DMS53 treated with DMSO at 0.1 percent for 48 hours (cell line): ENCODE data around the gene MFSD6L.
"Not testable (repeated sequence)": the region's sequence is repeated elsewhere in the genome, so short reads cannot be mapped to it uniquely, and the experiment has no call there.

Experiments
- DNase-seq: peaks from one replicate; lab custom pipeline; 2025; ENCODE audit not compliant: unreplicated experiment; lab: John Stamatoyannopoulos, UW

MFSD6L gene

DNA sequence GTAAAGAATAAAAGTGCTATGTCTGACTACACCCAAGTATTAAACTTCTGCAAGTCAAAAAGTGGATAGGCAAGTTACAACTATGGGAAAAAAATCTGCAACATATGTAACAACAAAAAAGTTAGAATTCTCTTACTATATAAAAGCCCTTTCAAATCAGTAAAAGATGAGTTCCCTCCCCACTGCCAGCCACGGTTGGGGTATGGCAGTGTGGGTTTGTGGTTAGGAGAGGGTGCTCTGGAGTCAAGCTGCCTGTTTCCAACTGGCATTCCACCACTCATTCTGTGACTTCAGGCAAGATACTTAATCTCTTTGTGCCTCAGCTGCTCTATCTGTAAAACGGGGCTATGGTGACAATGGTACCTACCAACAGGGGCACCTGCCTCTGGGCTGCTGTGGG lies 26.6 kb upstream of the MFSD6L start:
- DNase-seq: no peak

DNA sequence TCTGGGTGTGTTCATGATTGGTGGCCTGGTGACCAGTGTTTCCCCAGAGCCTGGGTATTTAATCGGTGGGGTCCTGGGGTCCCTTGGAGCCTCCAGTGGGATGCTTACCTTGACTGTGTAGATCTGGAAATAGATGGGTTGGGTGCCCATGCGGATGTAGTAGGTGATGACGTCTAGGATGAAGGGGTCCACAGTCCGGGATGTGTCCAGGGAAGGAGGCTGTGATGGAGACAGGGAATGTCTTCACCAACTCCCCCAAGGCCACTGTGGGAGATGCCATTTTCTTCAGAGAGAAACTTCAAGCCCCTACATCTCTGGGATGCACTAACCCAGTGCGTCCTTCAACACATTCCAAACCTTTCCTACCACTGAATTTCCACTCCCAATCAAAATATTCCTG lies 24.1 kb upstream of the MFSD6L start:
- DNase-seq: no peak

DNA sequence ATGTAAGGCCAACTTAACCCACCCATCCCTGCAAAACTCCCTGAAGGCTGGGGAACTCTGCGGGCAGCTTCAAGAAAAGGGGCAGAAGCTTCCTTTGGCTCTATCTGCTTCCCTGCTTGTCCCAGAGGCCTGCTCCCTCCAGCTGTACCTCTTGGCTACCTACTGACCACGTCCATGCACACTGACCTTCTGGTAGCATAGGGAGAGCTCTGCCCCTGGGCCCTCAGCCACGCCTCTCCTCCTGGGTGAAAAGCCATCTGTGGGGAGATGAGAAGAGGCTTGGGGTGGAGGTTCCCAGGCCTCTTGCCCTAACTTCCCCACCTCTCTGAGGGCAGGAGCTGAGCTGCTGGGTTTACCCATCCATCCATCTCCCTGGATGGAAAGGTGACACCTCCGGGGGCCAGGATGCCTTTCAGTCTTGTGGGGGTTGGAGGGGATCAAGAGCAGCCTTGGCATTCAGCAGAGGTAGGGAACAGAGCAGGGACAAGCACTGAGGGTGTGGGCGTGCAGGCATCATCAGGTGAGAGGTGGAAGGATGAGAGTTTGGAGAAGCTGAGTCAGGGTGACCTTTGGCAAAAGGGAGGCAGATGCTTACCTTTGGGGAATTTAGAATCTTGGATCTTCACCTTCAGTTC lies 23.4 kb upstream of the MFSD6L start:
- no peak for DNase-seq

DNA sequence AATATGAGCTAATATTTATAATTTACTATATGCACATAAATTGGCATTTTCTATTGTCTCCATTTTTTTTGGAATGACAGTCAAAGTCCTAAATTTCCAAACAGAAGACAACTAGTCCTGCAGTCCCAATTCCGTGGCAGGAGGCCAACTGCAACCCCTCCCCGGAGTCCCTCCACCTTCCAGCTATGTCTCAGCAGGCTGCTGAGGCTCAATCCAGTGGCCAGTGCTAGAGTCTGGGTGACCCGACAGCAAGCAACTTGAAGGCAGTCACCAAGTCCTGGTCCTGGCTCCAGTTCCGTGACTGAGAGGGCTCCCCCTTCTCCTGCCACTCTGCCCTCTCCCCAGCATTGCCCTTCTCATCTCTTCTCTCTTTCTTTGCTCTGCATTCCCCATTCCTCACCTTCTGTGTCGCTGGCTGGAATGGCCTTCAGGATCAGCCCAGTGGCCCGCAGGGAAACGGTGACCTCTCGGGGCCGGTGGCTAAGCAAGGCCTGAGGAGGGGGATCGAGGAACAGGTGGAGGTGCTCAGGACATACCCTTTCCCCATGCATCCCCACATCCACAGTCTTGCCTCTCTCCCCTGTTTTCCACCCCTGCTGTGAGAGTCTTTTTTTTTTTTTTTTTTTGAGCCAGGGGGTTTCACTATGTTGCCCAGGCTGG lies 22.4 kb upstream of the MFSD6L start:
- DNase-seq: no peak

DNA sequence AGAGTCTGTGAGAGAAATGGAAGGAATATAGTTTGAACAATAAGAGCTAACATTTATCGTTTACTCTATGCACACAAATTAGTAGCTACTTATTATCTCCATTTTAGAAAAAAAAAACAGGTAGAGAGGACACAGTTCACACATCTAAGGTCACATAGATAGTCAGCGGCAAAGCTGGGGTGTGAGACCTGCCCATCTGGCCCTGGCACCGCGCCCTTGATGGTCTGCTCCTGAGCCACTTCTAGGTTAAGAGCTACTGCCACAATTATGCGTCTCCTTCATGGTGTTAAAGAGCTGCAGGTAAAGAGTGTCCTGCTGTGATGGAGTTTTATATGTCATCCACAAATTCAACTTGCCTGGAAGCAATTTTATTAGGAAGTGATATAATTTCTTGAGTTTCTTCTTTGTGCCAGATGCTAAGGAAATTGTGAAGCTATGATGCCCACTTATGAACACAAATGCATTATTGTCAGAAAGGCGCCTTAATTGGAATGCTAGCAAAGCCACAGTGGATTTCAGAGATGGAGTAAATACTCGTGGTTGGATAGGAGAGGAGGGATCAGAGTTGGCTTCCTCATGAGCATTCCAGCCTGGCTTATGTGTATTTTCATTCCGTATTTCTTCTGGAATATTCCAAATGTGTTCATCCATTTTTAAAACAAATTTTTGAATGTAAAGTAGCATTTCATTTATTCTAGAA lies 21.3 kb upstream of the MFSD6L start:
- DNase-seq: no peak

DNA sequence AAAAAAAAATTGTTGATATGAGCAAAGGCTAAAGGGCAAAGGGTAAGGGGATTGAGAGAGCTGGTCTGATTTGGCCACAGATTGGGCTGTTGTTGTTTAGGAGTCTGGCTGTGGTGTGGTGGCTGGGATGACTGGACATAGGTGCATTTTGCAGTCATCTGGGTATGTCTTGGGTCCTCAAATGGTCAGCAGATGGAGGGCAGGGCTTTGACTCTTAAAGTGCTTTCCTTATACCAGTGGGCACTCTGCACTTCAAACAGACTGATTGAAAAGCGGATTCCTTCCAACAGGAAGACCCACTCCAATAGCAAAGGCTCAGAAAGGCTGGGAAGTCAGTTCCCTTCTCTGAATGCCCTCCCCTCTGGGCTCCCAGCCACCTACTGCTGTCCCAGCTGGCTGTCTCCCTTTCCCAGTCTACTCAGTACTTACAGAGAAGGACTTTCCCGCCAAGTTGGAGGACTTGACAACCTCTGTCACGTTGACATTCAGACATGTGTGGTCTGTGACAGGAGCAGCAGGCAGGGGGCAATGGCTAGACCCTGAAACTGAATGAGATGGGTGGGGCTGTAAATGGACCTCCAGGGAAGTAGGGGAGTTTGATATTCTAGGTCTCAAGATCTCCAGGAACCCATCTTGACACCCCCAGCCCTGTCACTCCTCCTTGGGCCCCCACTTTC lies 19.6 kb upstream of the MFSD6L start:
- DNase-seq: no peak

DNA sequence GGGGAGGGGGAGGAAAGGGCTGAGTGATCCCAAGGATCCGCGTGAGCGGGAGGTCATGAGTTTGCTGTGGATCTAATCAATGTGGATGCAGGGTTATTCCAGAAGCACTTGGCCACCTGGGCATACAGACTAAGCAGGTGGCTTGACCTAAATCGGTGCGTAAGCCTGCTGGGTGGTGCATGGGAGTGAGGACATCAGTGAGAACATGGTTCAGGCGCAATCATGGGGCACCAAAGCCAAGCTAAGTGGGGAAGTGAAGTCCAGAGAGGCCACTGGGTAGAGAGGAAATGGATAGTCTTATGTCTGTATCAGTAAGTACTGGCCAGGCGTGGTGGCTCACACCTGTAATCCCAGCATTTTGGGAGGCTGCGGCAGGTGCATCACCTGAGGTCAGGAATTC lies 18.9 kb upstream of the MFSD6L start:
- DNase-seq: no peak

DNA sequence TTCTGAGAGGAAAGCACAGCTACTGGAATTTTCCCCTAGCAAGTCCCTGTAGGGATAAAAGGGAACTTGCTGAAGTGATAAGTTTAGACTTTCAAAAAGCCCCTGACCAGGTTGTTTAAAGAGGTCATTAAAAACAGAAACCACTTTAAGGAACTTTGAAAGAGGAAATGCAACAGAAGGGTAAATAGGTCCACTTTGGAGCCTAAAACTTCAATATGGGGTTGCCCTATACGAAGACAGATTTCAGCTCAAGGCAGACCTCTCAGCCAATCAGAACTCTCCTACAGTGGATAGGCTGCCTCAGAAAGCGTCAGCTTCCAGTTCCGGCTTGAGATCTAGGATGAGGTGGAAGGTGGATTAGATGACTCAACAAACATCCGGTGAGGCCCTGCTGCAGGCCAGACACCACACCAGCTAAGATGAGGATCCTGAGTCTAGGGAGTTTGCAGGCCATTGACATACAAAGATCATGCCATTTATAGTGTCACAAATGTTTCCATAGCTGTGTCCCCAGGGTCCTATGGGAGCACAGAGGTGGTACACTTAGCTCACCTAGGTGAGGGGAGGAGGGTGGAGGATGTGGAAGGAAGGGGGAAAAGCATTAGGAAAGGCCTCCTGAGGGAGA lies 7.9 kb upstream of the MFSD6L start:
- no peak for DNase-seq

DNA sequence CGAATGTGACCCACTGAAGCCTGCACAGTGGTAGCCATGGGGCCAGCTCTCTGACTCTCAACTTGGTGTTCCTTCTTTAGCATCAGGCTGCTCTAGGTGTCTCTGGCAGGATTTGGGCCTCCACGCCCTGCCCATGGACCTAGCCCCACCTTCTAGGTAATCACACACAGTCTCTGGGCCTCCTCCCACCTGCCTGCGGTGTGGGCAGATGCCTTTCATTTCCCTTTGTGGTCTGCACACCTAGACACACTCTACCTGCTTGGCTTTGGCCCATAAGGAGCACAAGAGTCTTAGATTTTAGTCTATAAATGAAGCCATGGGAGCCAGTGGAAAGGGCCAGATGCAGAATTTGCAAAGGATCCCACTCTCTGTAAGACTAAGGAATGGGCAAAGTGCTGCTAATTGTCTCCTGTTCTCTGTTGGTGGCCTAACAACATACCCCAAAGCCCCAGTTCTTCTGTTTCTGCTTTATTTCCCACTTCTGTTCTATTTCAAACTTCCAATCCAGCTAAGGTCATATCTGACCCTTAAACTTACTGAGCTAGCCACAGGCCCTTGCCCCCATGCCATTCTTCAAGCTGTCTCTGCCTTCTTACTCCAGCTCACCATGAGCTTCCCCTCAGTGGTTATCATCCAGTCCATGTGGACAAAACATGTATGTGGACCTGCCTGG lies 7.2 kb upstream of the MFSD6L start:
- no peak for DNase-seq

DNA sequence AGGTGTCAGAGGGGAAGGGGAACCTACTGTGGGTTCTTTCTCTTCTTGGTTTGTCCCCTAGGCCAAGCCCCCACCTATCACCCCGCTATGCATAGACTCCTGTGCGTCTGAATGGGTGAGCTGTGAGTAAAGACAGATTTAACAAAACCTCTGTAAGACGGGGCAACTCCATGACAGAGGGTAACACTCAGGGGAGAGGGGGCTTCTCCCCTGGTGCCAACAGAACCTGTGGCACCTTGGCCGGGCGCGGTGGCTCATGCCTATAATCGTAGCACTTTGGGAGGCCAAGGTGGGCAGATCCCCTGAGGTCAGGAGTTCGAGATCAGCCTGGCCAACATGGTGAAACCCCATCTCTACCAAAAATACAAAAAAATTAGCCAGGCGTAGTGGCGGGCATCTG lies 6.2 kb upstream of the MFSD6L start:
- not testable (repeated sequence) for DNase-seq

DNA sequence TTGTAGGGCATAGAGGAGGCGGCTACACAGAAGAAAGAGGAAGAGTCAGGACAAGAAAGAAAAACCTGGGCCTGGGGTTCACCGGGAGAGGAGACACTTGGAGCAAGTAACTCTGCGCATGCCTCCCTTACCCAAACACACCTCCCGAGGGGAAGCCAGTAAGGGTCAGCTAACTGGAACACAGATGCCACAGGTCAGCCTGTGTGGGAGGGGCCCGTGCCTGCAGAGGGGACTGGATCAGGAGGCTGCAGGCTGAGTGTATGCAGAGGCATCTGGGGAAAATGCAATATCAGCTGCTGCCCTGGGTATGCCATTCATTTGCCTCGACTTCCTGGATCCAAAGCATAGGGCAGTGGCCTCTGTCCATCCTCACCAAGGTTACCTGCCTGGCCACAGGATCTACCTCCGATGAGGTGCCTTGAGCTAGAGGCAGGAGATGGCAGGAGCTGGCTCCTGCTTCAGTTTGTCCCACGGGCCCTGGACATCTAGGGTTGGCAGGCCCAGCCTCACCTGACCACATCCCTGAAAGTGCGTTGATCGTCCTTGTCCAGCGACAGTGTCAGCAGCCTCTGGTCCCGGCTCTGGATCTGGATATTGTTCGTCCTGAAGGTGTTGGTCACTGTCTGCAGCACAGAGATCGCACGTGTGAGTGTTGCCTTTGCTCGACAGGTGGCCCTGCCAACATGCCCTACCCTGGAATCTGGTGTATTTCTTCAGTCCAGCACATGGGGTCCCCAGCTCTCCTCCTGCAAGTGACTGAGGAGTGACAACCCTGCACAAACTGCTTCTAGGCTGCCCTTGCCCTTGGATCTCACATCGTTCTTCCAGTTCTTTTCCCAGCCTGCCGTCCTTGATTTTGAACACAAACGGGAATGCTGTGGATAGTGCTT lies 4.6 kb upstream of the MFSD6L start:
- DNase-seq: no peak

DNA sequence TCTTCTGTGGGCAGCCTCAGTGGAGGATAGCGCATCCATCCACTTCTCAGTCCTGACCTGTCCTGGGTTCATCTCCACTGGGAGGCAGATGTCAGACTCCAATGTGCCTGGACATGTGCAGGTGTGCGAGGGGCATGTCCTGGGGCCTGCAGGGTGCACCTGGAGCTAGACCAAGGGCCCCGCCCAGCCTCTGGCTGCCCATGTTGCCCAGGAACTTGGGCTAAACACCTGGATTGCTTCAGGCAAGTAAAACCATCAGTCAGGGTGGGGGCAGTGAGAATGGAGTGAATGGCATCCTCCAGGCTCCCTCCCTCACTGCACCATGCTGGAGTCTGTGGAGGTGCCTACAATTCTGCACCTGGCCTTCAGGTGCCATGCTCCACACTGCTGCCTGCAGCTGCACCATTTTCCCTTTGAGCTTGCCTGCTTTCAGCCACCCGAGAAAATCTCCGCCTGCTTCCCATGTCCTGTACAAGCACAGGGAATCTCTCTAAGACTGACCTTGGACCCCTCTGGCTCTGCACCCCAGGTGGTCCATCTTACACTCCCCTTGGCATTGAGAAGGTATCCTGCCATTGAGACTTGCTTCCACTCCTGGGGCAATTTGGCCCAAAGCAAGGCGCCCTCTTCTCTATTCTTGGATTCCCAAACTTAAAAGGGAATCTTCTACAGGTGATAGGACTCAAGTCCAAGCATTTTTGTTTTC lies 2.1 kb upstream of the MFSD6L start:
- DNase-seq: no peak

DNA sequence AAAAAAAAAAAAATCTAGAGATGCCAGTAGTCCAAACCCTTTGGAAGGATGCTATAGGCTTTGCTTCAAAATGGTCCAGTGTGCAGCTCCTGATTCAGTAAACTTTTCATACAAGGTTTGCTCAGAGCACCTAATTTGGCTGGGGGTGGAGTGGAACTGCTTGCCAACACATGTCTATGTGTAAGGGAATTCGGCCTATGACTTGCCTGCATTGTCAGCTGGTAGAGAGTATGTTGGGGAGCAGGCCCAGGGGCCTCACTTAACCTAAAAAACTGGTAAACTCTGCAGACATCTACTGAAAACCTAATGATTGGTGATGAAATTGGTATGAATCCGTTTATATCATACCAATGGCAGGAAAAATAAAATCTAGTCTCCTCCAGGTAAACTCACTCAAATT lies 1.5 kb upstream of the MFSD6L start:
- no peak for DNase-seq

DNA sequence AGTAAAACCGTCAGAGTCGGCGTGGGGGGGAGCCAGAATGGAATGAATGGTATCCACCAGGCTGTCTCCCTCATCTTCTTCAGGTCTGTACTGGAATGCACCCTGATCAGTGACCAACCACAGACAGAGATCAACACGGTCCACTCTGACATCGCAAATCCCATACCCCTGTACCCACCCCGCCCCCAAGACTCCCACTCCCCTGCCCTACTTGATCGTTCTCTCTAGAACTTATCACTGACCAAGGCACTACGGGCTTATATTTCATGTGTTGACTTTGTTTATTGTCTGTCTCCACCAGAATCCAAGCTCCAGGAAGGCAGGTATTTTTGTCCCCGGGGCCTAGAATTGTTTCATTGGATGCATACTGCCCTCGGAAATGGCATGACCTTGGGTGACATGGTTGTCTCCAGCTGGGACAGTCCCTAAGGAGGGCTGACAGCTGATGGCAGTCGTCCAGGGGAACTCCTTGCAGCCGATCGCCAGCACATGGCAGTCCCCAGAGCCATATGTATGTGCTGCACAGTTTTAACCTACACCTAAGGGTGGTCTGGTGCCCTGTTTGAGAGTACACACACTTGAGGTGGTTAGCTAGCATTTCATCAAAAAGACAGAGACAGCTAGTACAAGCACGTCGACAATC lies 526 bp upstream of the MFSD6L start:
- no peak for DNase-seq

DNA sequence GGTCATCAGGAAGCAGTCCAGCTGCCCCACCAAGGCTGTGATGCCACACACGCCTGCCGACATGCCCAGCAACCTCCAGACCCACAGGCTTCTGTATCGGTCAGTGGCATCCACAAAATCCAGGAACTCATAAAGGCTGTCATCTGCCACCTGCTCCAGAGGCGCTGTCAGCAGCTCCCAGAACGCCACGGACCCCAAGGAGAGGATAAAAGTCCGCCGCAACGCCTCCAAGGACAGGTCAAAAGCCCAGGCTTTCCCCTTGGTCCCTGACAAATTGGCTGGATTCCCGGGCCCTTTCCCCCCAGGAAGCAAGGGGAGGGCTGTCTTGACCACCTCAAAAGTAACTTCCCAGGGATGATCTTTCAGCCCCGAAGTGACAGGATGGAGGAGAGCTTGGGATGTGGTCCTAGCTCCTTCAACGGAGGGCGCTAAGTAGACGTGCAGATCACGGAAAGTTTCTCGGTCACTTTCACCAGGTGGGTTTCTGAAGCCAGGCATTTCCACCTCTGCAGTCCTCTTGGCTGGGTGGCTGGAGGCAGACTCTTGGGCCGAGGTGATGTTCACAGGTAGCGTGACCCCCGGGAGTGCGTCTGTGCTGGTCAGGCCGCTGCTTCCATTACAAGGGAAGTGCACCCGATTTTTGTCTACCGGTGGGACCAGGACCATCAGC lies 854 bp downstream of the MFSD6L start:
- DNase-seq: no peak

DNA sequence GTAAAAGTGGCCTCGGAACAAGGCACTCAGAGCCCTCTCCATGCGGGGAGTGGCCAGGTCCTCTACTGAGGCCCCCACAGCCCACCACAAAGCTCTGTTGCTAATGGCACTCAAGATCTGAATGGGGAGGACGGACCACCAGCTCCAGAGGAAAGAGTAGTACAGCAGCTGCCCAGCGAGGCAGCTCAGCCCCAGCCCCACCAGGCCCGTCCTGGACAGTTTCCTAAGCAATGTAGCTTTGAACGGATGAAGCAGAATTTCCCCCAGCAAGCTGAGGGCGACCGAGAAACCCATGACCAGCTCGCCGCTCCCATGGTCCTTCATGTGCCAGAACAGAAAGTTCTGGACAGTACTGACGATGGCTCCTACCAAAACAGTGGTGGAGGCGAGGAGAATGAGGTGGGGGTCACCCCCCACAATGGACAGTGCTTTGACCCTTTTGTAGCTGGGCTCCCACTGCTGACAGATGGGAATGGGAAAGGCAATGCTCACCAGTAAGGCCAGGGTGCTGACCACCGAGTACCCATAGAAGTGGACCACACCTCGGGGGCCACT lies 1.5 kb downstream of the MFSD6L start:
- DNase-seq: no peak

DNA sequence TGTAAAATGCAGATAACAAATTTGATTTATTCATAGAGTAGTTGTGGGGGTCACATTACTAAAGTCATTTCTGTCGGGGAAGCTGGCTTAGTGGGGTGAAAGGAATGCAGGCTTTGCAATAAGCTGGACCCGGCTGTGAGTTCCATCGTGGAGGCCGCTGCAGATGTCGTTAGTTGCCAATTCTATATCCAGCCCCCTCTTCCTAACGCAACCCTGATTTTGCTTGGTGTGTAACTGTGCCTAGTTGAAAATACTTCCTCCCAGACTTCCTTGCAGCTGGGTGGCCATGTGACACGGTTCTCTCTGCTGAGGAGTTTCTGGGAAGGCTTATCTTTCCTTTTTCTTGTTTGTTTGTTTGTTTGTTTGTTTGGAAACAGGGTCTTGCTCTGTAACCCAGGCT lies 4.5 kb downstream of the MFSD6L start:
- DNase-seq: no peak

DNA sequence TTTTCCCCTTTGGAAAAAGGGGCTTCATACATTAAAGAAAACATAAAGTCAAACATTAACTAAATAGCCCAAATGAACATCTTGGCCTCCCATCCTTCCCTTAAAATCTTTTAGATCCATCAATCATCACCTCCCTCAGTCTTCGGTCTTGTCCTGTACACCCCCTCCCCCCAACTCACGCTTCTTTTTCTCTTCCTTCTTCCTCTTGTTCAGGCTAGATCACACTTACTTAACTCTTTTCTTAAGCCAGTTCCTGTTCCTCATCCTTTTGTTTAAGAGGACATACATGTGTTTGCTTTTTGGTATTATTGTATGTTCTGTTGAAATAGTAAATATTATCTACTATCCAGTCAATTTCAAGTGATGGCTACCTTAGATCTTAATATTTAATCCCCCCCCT lies 5.5 kb downstream of the MFSD6L start:
- no peak for DNase-seq
